ENCODE measurements around the gene PAK6.

The PAK6 gene

DNA sequence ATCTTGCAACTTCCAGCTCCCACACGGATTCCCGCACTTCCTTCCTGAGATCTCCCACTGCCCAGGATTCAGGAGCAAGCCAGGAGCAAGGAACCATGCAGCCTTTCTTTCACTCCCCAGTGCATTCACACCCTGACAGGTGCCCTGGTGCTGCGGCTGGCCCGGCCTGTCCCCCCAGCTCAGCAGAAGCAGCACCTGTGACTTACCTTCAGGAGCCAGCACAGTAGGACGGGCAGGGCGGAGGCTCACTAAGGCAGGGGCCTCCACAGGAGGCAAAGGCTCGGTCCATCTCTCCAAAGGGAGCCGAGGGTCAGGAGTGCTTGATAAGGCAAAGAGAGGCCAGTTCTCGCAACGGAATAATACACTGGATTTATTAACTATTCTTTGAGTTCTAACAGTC, 39.2 kb downstream of the PAK6 start:
- no peak for DNase-seq

DNA sequence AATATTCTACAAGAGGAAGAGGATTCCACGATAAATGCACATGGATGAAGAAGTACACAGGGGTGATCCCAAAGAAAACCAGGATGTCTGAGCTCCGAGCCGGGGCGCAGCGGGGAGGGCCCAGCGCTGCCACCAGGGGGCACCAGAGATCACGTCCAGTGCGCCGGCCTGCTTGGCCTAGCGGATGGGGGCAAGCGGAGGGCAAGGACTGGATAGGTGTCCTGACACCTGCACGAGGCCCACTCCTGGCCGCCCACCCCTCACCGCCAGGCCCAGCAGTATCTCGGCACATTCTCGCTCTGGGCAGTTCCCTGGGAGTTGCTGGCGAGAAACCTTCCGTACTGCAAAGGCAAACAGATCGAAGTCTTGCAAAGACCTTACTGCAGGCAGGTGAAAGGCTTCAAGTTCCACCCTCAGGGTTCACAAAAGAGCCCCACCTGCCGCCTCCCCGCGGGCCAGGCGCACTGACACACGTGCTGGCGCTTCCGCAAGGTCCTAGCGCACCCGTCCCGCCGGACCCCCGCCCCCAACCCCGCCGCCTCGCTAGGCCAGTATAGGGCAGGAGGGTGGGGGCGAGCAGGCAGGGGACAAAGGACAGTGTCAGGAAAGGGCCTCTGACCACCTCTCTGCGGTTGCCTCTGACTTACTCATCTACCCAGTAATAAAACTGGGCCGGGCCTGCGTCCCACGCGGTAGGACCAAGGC, 40.7 kb downstream of the PAK6 start:
- peak; percentile 35 for DNase-seq

GRCh38 chr15:40280260-40281056, 41.6 kb downstream of the PAK6 start:
- no peak for DNase-seq

- no peak for DNase-seq
Observed at GRCh38 chr15:40281057-40281800, 42.4 kb downstream of the PAK6 start.

DNA sequence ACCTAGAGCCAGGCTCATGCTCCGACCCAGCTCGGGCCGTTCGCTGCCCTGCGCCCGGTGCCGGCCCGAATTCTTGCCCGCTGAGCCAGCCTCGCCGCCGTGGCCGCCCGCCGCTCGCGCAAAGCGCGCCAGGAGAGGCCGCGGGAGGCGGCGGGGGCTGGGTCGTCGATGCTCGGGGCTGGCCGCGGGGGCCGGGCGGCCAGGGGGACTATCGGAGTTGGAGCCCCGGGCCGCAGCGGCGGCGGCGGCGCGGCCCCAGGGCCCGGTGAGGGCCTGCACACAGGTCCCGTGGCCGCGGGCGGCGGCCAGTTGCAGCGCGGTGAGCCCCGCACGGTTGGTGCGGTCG, 42.9 kb downstream of the PAK6 start:
- no peak for DNase-seq

- no peak for DNase-seq
Observed at GRCh38 chr15:40282147-40282868, 43.4 kb downstream of the PAK6 start.

- no peak for DNase-seq
Observed at GRCh38 chr15:40282869-40283614, 44.2 kb downstream of the PAK6 start, which contains the start of gene ANKRD63. TSS of gene ANKRD63 (minus strand) at chr15:40283064. CDS start at chr15:40282586, 478 bp downstream.

DNA sequence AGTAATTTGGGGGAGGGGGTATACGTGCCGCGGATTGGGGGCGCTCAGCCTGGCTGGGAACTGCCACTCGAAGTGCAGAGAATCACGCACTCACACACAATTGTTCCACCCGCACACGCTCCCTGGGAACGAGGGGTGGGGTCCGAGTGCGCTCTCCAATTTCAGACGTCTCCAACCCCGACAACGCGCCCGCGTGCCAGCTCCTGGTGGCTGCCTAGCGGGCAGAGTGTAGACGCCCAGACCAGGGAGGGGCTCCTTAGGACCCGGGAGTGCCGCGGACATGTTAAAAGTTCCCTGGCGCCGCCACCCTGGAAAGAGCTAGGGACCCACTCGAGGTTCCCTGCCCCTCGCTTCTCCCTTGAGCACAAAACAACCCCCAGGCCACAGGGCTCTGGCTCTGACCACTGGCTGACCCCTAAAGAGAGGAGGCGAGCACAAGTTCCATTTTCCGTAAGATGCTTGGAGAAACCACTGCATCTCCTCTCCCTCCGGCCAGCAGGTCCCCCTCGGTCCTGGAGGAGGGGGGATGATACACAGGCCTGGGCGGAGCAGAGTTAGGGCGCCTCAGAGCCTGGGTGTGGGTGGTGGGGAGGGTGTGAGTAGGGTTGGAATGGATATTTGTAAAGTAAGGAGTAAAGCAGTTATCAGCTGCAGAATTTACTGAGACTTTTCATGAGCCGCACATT, 44.9 kb downstream of the PAK6 start:
- no peak for DNase-seq

- DNase-seq: no peak
Observed at GRCh38 chr15:40285151-40285550, 46.3 kb downstream of the PAK6 start.

DNA sequence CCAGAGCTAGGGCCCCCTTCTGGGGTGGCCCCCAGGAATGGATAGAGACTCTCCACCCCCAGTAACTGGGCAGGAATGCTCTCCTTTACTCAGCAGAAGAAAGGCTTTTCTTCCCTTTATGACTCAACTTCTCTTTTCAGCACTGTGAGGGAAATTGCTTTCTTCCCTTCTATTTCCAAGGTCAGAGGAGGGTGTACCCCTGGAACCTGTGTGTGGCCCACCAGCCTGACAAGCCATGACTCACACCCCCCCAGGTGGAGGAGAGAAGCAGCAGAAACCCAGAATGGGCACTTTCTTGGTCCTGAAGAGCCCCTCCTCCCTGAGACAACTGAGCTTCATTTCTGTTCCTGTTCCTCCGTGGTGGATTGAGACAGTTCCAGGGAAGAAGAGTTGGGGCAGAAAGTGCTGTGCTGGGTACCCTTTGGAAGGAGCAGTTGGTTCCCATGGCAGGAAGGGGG, 46.7 kb downstream of the PAK6 start:
- DNase-seq: no peak

DNA sequence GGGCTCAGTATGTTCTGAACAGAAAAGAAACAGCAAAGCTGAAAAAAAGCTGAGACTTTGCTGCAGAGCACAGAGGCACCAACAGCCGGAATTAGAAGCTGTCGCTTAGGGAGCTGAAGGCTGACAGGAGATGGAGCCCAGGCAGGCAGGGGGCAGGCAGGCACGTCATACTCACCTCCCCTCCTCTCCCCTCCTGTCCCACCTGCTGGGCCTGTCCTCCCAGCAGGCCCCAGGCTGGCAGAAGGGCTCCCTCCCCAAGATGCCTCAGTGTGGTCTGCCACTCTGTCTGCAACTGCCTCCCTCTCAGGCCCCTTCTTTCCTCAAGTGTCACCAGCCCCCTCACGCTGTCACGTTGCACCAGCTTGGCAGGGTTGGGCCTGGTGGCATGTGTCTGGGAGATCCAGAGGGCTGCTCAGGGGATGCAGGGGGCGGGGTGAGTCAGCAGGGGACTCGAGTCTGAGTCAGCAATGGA, 47.2 kb downstream of the PAK6 start:
- no peak for DNase-seq

DNA sequence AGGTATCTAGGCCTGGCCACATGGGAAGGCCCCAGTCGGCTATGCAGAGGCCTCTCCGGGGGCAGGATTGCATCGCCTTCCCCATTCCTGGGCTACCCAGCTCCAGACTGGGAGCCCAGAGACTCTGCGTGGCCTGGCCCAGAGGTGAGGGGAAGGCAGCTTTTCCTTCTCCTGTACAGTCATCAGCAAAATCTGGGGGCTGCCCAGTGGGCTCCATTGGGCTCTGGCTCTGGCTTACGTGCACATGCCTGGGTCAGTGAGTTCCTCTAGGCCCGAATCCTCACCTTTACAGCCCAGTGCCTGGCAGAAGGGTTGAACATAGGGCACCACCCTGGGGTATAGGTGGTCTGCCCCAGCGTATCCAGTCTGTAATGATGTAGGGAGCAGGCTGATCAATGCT, 47.9 kb downstream of the PAK6 start:
- no peak for DNase-seq

GRCh38 chr15:40287505-40287904, 48.6 kb downstream of the PAK6 start:
- DNase-seq: no peak

DNA sequence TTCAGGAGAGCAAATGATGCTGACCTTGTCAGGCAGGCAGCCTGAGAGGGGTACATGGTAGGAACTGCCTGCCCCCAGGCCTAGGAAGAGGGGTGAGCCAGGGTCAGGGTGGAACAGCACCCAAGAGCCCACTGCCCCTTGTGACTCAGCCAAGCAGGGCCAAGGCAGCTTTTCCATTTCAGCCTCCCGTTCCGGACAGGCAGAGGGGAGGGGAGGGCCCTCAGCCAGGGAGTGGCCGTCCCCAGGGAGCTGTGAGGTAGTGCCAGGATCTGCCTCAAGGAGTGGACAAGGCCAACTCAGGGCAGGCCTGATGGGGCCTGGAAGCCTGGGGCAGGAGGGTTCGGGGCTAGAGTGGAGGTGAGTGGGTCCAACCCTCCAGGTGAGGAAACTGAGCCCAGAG, 49.1 kb downstream of the PAK6 start:
- DNase-seq: no peak

- DNase-seq: peak; percentile 65
Observed at GRCh38 chr15:40289140-40289775, 50.4 kb downstream of the PAK6 start.

DNA sequence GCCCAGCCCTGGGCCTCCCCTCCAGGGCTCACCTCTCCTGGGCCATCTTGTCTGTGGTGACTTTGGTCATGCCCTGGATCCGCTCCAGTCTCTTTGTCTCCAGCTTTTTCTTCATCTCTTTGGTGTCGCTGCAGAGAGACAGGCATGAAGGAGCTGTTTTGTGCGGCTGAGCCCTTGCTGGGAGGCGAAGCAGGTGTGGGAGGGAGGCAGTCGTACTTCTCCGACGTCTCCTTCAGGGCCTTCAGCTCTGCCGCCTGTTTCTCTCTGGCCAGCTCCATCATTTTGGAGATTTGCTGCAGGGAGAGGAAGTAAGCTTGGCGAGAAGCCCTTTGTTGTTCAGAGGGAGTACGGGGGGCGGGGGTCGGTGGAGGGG, 51.7 kb downstream of the PAK6 start:
- DNase-seq: no peak

- DNase-seq: peak; percentile 6
Observed at GRCh38 chr15:40290918-40291574, 52.2 kb downstream of the PAK6 start.

- DNase-seq: no peak
Observed at GRCh38 chr15:40292246-40292645, 53.4 kb downstream of the PAK6 start.

GRCh38 chr15:40293006-40293405, 54.1 kb downstream of the PAK6 start:
- no peak for DNase-seq
